ENCODE measurements around the gene RASSF5. TPM values are rescaled to one million over a fixed set of nuclear protein-coding genes. Genes with fewer than 3 reads are reported as not detected.
"Not testable (repeated sequence)": the region's sequence is repeated elsewhere in the genome, so short reads cannot be mapped to it uniquely, and the experiment has no call there.

Gene RASSF5
- polyA plus RNA-seq, 1 of the 3 experiments (the other 2 are of a cell fraction): 2.2 TPM

DNA sequence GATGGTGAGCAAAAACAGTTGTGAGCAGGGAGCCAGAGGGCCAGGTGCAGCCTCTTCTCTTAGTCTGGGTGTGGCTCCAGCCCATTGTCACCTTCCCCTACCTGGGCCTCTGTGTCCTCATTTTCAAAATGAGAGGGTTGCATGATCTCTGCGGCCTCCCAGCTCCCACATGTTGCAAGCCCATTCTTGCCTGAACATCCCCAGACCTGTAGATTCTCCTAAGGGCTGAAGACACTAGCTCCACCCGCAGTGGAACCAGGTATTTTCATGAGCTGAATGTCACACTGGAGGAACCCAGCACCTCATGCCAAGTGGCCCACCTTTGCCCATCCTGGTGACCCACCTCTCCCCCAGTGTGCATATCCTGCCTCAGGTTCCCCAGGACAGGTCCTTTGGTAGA lies 24.7 kb upstream of the RASSF5 start:
- WGBS (ENCODE audit: low lambda C conversion rate): 90% methylated on average over 2 of the region's 2 CpGs
- Histone ChIP-seq H2AFZ (ENCODE audit: low read depth) (no peak overlapping the region), H3K27ac (ENCODE audit: low read depth in 2 of 2, low read length in 1 of 2) (no peak overlapping the region), H3K9me2 (no peaks in the 10 kb centered on the region), H3F3A (replicated peaks; ENCODE audit: insufficient read depth) (peaks cover 3% of the 10 kb centered on the region), H3K9me3 (no peaks in the 10 kb centered on the region), H4K20me1 (ENCODE audit: insufficient read depth) (no peaks in the 10 kb centered on the region), H3K4me1 (ENCODE audit: control insufficient read depth in 1 of 2, insufficient read depth in 2 of 2, low read depth in 1 of 2, low read length in 1 of 2) (peaks cover 12% of the 10 kb centered on the region in 2 experiments; a peak in 3 of 4 replicates), H3K4me2 (no peak overlapping the region), H3K27me3 (ENCODE audit: insufficient read depth) (no peaks in the 10 kb centered on the region), H3K36me3 (replicated peaks in 1 of 2; ENCODE audit: control insufficient read depth in 1 of 2, insufficient read depth in 2 of 2, low read length in 1 of 2) (peaks cover 6 to 11% of the 10 kb centered on the region in 2 experiments), H3K9ac (no peak overlapping the region), H3K79me2 (ENCODE audit: insufficient read depth) (no peaks in the 10 kb centered on the region), H3K4me3 (ENCODE audit: low read depth in 2 of 2, low read length in 1 of 2) (no peak overlapping the region)
- POLR2A ChIA-PET: no interaction called here
- TF ChIP-seq FOXJ3 (CRISPR knock-in tag; IDR thresholded peaks at IDR 0.05): no peak
- TF ChIP-seq GABPA (IDR thresholded peaks at IDR 0.05; ENCODE audit: low read depth): no peak
- TF ChIP-seq GATA2 (CRISPR knock-in tag; IDR thresholded peaks at IDR 0.05): no peak
- no peak for TF ChIP-seq RAD21 (IDR thresholded peaks at IDR 0.05; ENCODE audit: low read length)
- no peak for TF ChIP-seq TEAD4 (IDR thresholded peaks at IDR 0.05; ENCODE audit: borderline replicate concordance, insufficient read depth)
- no peak for TF ChIP-seq EZH2phosphoT487 (IDR thresholded peaks at IDR 0.05; ENCODE audit: borderline replicate concordance, low read depth)
- TF ChIP-seq TCF12 (IDR thresholded peaks at IDR 0.05): no peak
- TF ChIP-seq SIN3A (IDR thresholded peaks at IDR 0.05; ENCODE audit: borderline replicate concordance, low read depth, low read length): no peak
- TF ChIP-seq RFX5 (IDR thresholded peaks at IDR 0.05; ENCODE audit: low read length): no peak
- TF ChIP-seq, protein P1, sequence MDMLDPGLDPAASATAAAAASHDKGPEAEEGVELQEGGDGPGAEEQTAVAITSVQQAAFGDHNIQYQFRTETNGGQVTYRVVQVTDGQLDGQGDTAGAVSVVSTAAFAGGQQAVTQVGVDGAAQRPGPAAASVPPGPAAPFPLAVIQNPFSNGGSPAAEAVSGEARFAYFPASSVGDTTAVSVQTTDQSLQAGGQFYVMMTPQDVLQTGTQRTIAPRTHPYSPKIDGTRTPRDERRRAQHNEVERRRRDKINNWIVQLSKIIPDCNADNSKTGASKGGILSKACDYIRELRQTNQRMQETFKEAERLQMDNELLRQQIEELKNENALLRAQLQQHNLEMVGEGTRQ (IDR thresholded peaks at IDR 0.05; ENCODE audit: borderline replicate concordance, low read depth, low read length): no peak
- TF ChIP-seq, protein P2, sequence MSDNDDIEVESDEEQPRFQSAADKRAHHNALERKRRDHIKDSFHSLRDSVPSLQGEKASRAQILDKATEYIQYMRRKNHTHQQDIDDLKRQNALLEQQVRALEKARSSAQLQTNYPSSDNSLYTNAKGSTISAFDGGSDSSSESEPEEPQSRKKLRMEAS (IDR thresholded peaks at IDR 0.05; ENCODE audit: low read depth): no peak
- no peak for TF ChIP-seq RCOR1 (IDR thresholded peaks at IDR 0.05; ENCODE audit: low read length)
- CTCF ChIA-PET: interaction anchor here (0.9 to 6.7 kb wide), 8 partner anchors 8 to 181 kb away, joined by 3 to 103 read pairs (median 5); no protein-coding TSS in a partner anchor
- DNase-seq: no peak

DNA sequence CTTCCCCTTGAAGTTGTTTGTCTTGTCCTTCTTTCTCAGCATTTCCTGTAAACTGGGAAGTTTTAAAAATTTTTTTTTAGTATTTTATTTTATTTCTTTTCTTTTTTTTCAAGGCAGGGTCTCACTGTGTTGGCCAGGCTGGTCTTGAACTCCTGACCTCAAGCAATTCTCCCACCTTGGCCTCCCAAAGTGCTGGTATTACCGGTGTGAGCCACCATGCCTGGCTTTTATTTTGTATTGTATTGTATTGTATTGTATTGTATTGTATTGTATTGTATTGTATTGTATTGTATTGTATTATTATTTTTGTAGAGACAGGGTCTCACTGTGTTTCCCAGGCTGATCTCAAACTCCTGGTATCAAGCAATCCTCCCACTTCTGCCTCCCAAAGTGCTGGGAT lies 23.5 kb upstream of the RASSF5 start:
- H2AFZ ChIP-seq (ENCODE audit: low read depth); H3K4me3 ChIP-seq (ENCODE audit: low read depth in 2 of 2, low read length in 1 of 2); H3K9me3 ChIP-seq; H3K9me2 ChIP-seq; H3K9ac ChIP-seq; H3F3A ChIP-seq (replicated peaks; ENCODE audit: insufficient read depth); DNase-seq; POLR2A ChIA-PET; H3K27me3 ChIP-seq (ENCODE audit: insufficient read depth); H3K4me2 ChIP-seq; H3K27ac ChIP-seq (ENCODE audit: low read depth in 2 of 2, low read length in 1 of 2); H3K79me2 ChIP-seq (ENCODE audit: insufficient read depth); H4K20me1 ChIP-seq (ENCODE audit: insufficient read depth): not testable (repeated sequence)
- H3K4me1 ChIP-seq (ENCODE audit: control insufficient read depth in 1 of 2, insufficient read depth in 2 of 2, low read depth in 1 of 2, low read length in 1 of 2): peaks cover 9 to 12% of the 10 kb centered on the region in 2 experiments; a peak in 3 of 4 replicates
- CTCF ChIA-PET: interaction anchor here (0.9 to 2.8 kb wide), 3 partner anchors 12 to 100 kb away, joined by 3 to 22 read pairs (median 5); no protein-coding TSS in a partner anchor
- peaks cover 0 to 11% of the 10 kb centered on the region in 2 experiments for H3K36me3 ChIP-seq (replicated peaks in 1 of 2; ENCODE audit: control insufficient read depth in 1 of 2, insufficient read depth in 2 of 2, low read length in 1 of 2)
- 88% methylated on average over 1 of the region's 1 CpG for WGBS (ENCODE audit: low lambda C conversion rate)
